ENCODE data around the gene FAHD1.
A peak's percentile ranks its signal among the peaks of the same experiment; 100 is the strongest.

The FAHD1 gene

GRCh38 chr16:1826691-1827573 is at the start of gene FAHD1, which contains the start of gene HAGH:
TSS of gene FAHD1 (plus strand) at chr16:1827206. CDS start at chr16:1827239, 33 bp downstream.
TSS of gene HAGH (minus strand) at chr16:1826825. CDS start at chr16:1826787, 38 bp downstream.
- DNase-seq (ENCODE audit: low read depth), result peak; percentile 87

- no peak for DNase-seq (ENCODE audit: low read depth)
These were observed 49.4 kb upstream of the FAHD1 start for GRCh38 chr16:1777375-1778199.

- DNase-seq (ENCODE audit: low read depth), result no peak
These were observed 48.5 kb upstream of the FAHD1 start for GRCh38 chr16:1778200-1779179.

- no peak for DNase-seq (ENCODE audit: low read depth)
These were observed 47.7 kb upstream of the FAHD1 start for GRCh38 chr16:1779234-1779701.

GRCh38 chr16:1779741-1780676 is 47.0 kb upstream of the FAHD1 start:
- no peak for DNase-seq (ENCODE audit: low read depth)

- DNase-seq (ENCODE audit: low read depth), result no peak
These were observed 46.3 kb upstream of the FAHD1 start for GRCh38 chr16:1780677-1781072.

GRCh38 chr16:1781254-1781653 is 45.8 kb upstream of the FAHD1 start:
- DNase-seq (ENCODE audit: low read depth), result no peak

- no peak for DNase-seq (ENCODE audit: low read depth)
These were observed 45.1 kb upstream of the FAHD1 start for GRCh38 chr16:1781758-1782407.

- DNase-seq (ENCODE audit: low read depth), result peak; percentile 100
These were observed 44.4 kb upstream of the FAHD1 start, which contains the start of the genes NUBP2 and SPSB3 for GRCh38 chr16:1782408-1783264. TSS of gene NUBP2 (plus strand) at chr16:1782960. CDS start at chr16:1783021, 61 bp downstream. TSS of gene SPSB3 (minus strand) at chr16:1782571. CDS start at chr16:1781483, 1,088 bp downstream.

GRCh38 chr16:1784977-1785845 is 41.8 kb upstream of the FAHD1 start:
- no peak for DNase-seq (ENCODE audit: low read depth)

- DNase-seq (ENCODE audit: low read depth), result no peak
These were observed 41.2 kb upstream of the FAHD1 start for GRCh38 chr16:1785846-1786170.

- DNase-seq (ENCODE audit: low read depth), result no peak
These were observed 40.6 kb upstream of the FAHD1 start for GRCh38 chr16:1786242-1787055.

- DNase-seq (ENCODE audit: low read depth), result no peak
These were observed 40.0 kb upstream of the FAHD1 start for GRCh38 chr16:1787056-1787321.

- DNase-seq (ENCODE audit: low read depth), result no peak
These were observed 39.5 kb upstream of the FAHD1 start for GRCh38 chr16:1787322-1788094.

GRCh38 chr16:1788095-1788707 is 38.8 kb upstream of the FAHD1 start:
- DNase-seq (ENCODE audit: low read depth), result no peak

- no peak for DNase-seq (ENCODE audit: low read depth)
These were observed 38.3 kb upstream of the FAHD1 start for GRCh38 chr16:1788708-1789100.

Measured in fibroblast of the conjunctiva (primary cell).